ENCODE results near the gene PROCR.
"Not testable (repeated sequence)": the region's sequence is repeated elsewhere in the genome, so short reads cannot be mapped to it uniquely, and the experiment has no call there.

Gene PROCR

GRCh38 chr20:35146299-35146919, 25.5 kb upstream of the PROCR start:
- TF ChIP-seq CTCF (IDR thresholded peaks at IDR 0.05; ENCODE audit: insufficient read depth, low read depth, low read length, missing control alignments) = peak; percentile 16
- peak overlapping the region; percentile 99 for H3K4me3 ChIP-seq (ENCODE audit: low read length)
- peak; percentile 22 for DNase-seq (ENCODE audit: low read depth)

GRCh38 chr20:35146920-35147574, 24.8 kb upstream of the PROCR start, which contains the start of gene EDEM2:
EDEM2 (minus strand) TSS chr20:35147336; CDS start chr20:35147258, 78 bp downstream.
- TF ChIP-seq CTCF (IDR thresholded peaks at IDR 0.05; ENCODE audit: insufficient read depth, low read depth, low read length, missing control alignments) = no peak

GRCh38 chr20:35147575-35148071, 24.2 kb upstream of the PROCR start:
- H3K4me3 ChIP-seq (ENCODE audit: low read length) = peak overlapping the region; percentile 99
- DNase-seq (ENCODE audit: low read depth) = peak; percentile 62

More at GRCh38 chr20:35146920-35147574, 24.8 kb upstream of the PROCR start, which contains the start of gene EDEM2:
- H3K4me3 ChIP-seq (ENCODE audit: low read length) = peak within 1 kb of the TSS; percentile 99
- peak; percentile 97 for DNase-seq (ENCODE audit: low read depth)

GRCh38 chr20:35150846-35151579, 20.9 kb upstream of the PROCR start:
- TF ChIP-seq CTCF (IDR thresholded peaks at IDR 0.05; ENCODE audit: insufficient read depth, low read depth, low read length, missing control alignments) = no peak
- no peak overlapping the region for H3K4me3 ChIP-seq (ENCODE audit: low read length)
- no peak for DNase-seq (ENCODE audit: low read depth)

GRCh38 chr20:35151736-35152135, 20.1 kb upstream of the PROCR start:
- DNase-seq (ENCODE audit: low read depth) = no peak
- no peak overlapping the region for H3K4me3 ChIP-seq (ENCODE audit: low read length)
- TF ChIP-seq CTCF (IDR thresholded peaks at IDR 0.05; ENCODE audit: insufficient read depth, low read depth, low read length, missing control alignments) = no peak

- no peak overlapping the region for H3K4me3 ChIP-seq (ENCODE audit: low read length)
- TF ChIP-seq CTCF (IDR thresholded peaks at IDR 0.05; ENCODE audit: insufficient read depth, low read depth, low read length, missing control alignments) = no peak
- no peak for DNase-seq (ENCODE audit: low read depth)
Measured at GRCh38 chr20:35155936-35156335, 15.9 kb upstream of the PROCR start.

GRCh38 chr20:35156978-35157377, 14.9 kb upstream of the PROCR start:
- DNase-seq (ENCODE audit: low read depth) = no peak
- TF ChIP-seq CTCF (IDR thresholded peaks at IDR 0.05; ENCODE audit: insufficient read depth, low read depth, low read length, missing control alignments) = no peak
- H3K4me3 ChIP-seq (ENCODE audit: low read length) = no peak overlapping the region

- H3K4me3 ChIP-seq (ENCODE audit: low read length) = not testable (repeated sequence)
Measured at GRCh38 chr20:35160341-35160740, 11.5 kb upstream of the PROCR start.

GRCh38 chr20:35164531-35164930, 7.3 kb upstream of the PROCR start:
- DNase-seq (ENCODE audit: low read depth); H3K4me3 ChIP-seq (ENCODE audit: low read length): not testable (repeated sequence)

More at GRCh38 chr20:35160341-35160740, 11.5 kb upstream of the PROCR start:
- DNase-seq (ENCODE audit: low read depth) = not testable (repeated sequence)
